ENCODE results near the gene MYRFL. TPM values are rescaled to one million over a fixed set of nuclear protein-coding genes. Genes with fewer than 3 reads are reported as not detected.

Gene MYRFL
- total RNA-seq, 4 donors from 2014 or later, result not detected

- H3K9me3 ChIP-seq, result no peaks in the 10 kb centered on the region
- no peak for ATAC-seq
- TF ChIP-seq POLR2A (IDR thresholded peaks at IDR 0.05), result no peak
- no peak for TF ChIP-seq EP300 (IDR thresholded peaks at IDR 0.05)
- no peak for TF ChIP-seq CTCF (IDR thresholded peaks at IDR 0.05)
- no peak for TF ChIP-seq POLR2AphosphoS5 (IDR thresholded peaks at IDR 0.05)
- H3K4me1 ChIP-seq, result no peaks in the 10 kb centered on the region
- H3K27me3 ChIP-seq, result no peaks in the 10 kb centered on the region
- H3K36me3 ChIP-seq, result no peaks in the 10 kb centered on the region
- WGBS, 2 donors (ENCODE audit: low coverage in 1 of 2), result 70 to 71% methylated on average over 3 to 5 of the region's 5 CpGs
- H3K4me3 ChIP-seq, result no peak overlapping the region
- H3K27ac ChIP-seq, result no peak overlapping the region
Observed at GRCh38 chr12:69936214-69936731, 111.2 kb downstream of the MYRFL start.

GRCh38 chr12:69936766-69937165 lies 111.7 kb downstream of the MYRFL start:
- 15 to 33% methylated on average over 2 of the region's 2 CpGs for WGBS, 2 donors (ENCODE audit: low coverage in 1 of 2)
- Histone ChIP-seq H3K9me3 (no peaks in the 10 kb centered on the region), H3K27ac (no peak overlapping the region), H3K4me1 (no peaks in the 10 kb centered on the region), H3K36me3 (no peaks in the 10 kb centered on the region), H3K27me3 (no peaks in the 10 kb centered on the region), H3K4me3 (no peak overlapping the region)
- no peak for ATAC-seq
- TF ChIP-seq POLR2AphosphoS5 (IDR thresholded peaks at IDR 0.05) (no peak), CTCF (IDR thresholded peaks at IDR 0.05) (no peak), EP300 (IDR thresholded peaks at IDR 0.05) (no peak), POLR2A (IDR thresholded peaks at IDR 0.05) (no peak)

GRCh38 chr12:69947123-69947522 lies 122.1 kb downstream of the MYRFL start:
- ATAC-seq, result no peak
- Histone ChIP-seq H3K9me3 (peaks cover 0 to 8% (median 0%) of the 10 kb centered on the region in 3 donors), H3K27me3 (no peaks in the 10 kb centered on the region), H3K27ac (no peak overlapping the region), H3K36me3 (no peaks in the 10 kb centered on the region), H3K4me3 (no peak overlapping the region), H3K4me1 (no peaks in the 10 kb centered on the region)
- TF ChIP-seq CTCF (IDR thresholded peaks at IDR 0.05) (no peak), POLR2A (IDR thresholded peaks at IDR 0.05) (no peak), EP300 (IDR thresholded peaks at IDR 0.05) (no peak), POLR2AphosphoS5 (IDR thresholded peaks at IDR 0.05) (no peak)

- Histone ChIP-seq H3K4me1 (no peaks in the 10 kb centered on the region), H3K9me3 (peaks cover 0 to 8% (median 0%) of the 10 kb centered on the region in 3 donors), H3K36me3 (no peaks in the 10 kb centered on the region), H3K4me3 (no peak overlapping the region), H3K27ac (no peak overlapping the region), H3K27me3 (no peaks in the 10 kb centered on the region)
- no peak for ATAC-seq
- WGBS, 2 donors (ENCODE audit: low coverage in 1 of 2), result 53 to 64% methylated on average over 1 of the region's 1 CpG
- TF ChIP-seq POLR2A (IDR thresholded peaks at IDR 0.05) (no peak), CTCF (IDR thresholded peaks at IDR 0.05) (no peak), EP300 (IDR thresholded peaks at IDR 0.05) (no peak), POLR2AphosphoS5 (IDR thresholded peaks at IDR 0.05) (no peak)
Observed at GRCh38 chr12:69947897-69948296, 122.9 kb downstream of the MYRFL start.

- no peaks in the 10 kb centered on the region for H3K27me3 ChIP-seq
- H3K9me3 ChIP-seq, result peaks cover 0 to 8% (median 0%) of the 10 kb centered on the region in 3 donors
- no peak for TF ChIP-seq POLR2A (IDR thresholded peaks at IDR 0.05)
- no peak for TF ChIP-seq EP300 (IDR thresholded peaks at IDR 0.05)
- TF ChIP-seq CTCF (IDR thresholded peaks at IDR 0.05), result no peak
- TF ChIP-seq POLR2AphosphoS5 (IDR thresholded peaks at IDR 0.05), result no peak
- H3K27ac ChIP-seq, result no peak overlapping the region
- no peak for ATAC-seq
- no peak overlapping the region for H3K4me3 ChIP-seq
- H3K36me3 ChIP-seq, result no peaks in the 10 kb centered on the region
- H3K4me1 ChIP-seq, result no peaks in the 10 kb centered on the region
Observed at GRCh38 chr12:69948851-69949250, 123.8 kb downstream of the MYRFL start.

Measured in gastroesophageal sphincter (tissue), 4 donors.